HuH-7 (cell line): ENCODE data around the gene NFAM1.

Experiments used
- DNase-seq: peaks from one replicate; pipeline ENCODE4 v3.0.0; 2011; ENCODE audit warnings: low spot score

NFAM1 gene

GRCh38 chr22:42432020-42432596 lies at the start of gene NFAM1:
TSS of gene NFAM1 (minus strand) at chr22:42432403. CDS start at chr22:42432357, 46 bp downstream.
- no peak for DNase-seq

DNA sequence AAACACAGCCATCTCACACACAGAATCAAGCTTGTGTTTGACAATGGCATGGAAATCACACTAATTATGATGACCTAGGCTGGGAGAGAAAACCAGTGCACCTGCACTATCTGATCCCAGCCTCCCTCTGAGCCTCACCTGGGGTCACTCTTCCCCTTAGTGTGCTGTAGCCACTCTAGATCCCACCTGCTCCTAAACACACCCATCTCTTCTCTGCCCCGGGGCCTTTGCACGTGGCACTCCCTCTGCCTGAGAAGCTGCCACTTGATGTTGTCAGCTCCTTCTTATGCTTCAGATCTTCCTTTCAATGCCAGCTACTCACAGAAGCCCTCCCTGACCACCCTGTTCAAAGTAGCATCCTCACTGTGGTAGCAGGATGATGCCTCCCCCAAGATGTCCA lies 42.9 kb upstream of the NFAM1 start:
- DNase-seq: no peak

DNA sequence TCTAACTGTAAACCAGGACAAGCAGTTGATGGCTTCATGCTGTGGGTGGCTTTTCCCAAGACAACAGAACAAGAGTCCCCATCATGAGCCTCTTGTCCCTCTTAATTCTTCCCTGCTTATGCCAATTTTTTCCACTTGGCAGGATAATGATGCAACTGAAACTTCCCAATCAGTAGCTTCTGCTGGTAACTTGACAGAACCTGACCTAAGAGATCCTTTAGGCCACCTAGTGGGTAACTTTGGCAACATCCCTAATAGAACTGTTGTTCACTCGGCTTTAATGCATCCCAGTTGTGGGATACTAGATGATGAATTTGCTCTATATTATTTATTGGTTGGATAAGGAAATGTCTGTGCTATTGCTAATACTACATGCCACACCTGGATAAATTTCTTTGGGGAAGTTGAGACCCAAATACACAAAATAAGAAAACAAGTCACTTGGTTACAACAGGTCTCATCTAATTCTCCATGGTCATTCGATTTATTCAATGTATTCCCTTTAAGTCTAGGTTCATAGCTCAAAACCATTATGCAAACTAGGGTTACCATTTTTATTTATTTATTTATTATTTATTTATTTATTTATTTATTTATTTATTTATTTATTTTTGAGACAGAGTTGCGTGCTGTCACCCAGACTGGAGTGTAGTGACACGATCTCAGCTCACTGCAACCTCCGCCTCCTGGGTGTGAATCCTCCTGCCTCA lies 41.4 kb upstream of the NFAM1 start:
- peak; percentile 46 for DNase-seq

DNA sequence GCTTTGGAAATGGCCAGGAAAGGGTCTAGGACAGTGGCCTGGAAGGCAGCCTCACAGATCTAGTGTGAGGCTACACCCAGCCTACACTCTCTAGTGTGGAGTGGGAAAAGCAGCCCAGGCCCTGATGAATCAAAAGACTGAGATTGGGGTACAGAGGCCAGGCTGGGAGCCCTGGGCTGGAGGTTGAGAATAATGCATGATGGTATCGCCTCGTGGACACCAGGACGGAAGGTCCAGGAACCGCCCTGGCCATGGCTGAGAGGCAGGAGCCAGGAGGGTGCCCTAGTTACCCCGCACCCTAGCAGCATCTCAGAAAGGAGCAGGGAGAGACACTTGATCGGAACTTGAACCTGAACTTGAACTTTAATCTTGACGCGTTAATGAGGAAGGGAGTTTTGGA lies 40.5 kb upstream of the NFAM1 start:
- no peak for DNase-seq

DNA sequence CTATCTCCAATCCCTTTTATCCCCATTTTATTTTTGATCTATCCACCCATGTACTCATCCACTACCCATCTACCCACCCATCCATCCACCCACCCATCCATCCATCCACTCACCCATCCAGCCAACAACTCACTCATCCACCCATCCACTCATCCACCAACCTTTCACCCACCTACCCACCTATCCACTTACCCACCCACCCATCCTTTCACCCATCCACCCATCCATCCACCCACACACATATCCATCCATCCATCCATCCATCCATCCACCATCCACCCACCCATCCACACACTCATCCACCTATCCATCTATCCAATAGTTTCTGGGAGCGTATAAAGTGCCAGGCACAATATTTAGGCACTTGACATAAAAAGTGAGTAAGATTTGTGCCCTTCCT lies 39.2 kb upstream of the NFAM1 start:
- DNase-seq: no peak

DNA sequence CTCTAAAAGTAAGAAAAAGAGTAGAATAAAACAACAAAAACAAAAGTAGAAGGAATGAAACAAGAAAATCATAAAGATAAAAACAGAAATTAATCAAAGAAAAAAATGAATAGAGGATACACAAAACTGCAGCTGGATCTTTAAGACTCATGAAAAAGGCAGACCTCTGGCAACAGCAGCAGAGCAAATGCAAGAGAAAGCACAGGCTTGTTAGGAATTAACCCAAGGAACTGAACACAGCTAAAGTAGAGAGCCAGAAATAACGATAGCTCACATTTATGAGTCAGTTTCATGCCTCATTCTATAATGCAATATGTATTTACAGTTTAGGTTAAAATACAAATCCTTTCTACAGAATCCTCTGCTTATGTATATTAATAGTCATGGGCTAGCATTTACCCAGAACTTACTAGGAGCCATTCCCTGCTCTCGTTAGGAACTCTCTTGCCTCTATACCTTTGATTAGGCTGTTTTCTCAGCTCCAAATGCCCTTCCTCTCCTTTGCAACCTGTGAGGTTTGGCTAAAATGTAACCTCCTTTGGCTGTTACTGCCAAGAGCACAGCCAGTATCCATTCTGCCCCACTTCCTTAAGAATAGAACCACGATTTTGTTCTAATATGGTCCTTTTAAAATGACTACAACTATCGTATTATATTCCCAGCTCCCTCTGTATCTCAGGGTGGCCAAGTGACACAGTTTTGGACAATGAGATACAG lies 38.3 kb upstream of the NFAM1 start:
- DNase-seq: no peak

GRCh38 chr22:42468841-42469240 lies 36.6 kb upstream of the NFAM1 start:
- no peak for DNase-seq

DNA sequence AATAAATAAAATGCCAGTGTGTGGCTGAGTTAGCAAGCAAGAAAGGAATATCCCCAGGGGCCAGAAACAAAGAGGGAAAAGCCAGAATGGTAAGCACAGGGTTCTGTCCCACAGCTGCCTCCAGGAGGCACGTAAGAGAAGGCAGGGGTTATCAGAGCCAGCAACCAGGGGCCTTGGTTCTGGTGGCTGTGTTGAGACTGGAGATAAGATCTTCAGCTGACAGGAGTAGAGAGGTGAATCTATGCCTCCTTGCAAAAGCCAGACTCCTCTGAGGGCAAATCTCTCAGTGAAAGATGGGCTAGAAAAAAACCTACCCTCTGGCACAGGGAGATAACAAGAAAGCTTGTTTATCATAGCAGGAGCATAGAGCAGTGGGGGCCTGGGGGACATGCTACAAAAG lies 29.8 kb upstream of the NFAM1 start:
- no peak for DNase-seq

DNA sequence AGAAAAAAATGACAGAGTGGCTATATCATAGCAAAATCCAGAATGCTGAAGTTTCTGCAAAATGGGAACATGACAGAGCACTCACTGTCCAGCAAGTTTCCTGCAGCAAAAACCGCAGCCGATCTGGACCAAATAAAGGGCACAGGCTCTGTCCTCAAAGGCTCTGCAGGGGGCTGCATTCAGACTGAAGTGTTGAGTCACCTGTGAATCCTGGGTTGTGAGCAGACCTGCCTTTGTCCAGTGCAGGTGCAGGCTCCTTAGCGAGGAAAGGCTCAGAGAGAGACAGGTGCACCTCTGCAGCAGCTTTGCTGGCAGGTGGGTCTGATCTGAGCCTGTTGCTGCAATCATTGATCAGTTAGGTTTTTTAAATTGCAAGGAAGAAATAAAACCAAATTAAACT lies 29.3 kb upstream of the NFAM1 start:
- no peak for DNase-seq

GRCh38 chr22:42459287-42460063 lies 27.3 kb upstream of the NFAM1 start:
- DNase-seq: peak; percentile 58

DNA sequence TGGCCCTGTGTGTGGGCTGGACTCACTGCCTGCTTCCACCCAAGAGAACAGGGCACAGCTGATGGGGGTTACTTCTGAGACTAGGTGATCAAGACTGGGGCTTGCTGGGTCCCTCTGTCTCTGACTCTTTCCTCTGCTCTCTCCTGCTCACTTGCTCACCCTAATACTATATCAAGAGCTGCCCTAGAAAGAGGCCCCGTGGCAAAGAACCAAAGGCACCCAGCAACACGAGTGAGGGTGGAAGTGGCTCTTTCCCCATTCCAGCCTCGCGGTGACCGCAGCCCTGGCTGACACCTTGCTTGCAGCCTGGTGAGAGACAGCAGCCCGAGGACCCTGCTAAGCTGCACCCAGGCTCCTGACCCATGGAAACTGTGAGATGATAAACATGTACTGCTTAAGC lies 20.7 kb upstream of the NFAM1 start:
- DNase-seq: no peak

GRCh38 chr22:42452456-42452855 lies 20.3 kb upstream of the NFAM1 start:
- no peak for DNase-seq

DNA sequence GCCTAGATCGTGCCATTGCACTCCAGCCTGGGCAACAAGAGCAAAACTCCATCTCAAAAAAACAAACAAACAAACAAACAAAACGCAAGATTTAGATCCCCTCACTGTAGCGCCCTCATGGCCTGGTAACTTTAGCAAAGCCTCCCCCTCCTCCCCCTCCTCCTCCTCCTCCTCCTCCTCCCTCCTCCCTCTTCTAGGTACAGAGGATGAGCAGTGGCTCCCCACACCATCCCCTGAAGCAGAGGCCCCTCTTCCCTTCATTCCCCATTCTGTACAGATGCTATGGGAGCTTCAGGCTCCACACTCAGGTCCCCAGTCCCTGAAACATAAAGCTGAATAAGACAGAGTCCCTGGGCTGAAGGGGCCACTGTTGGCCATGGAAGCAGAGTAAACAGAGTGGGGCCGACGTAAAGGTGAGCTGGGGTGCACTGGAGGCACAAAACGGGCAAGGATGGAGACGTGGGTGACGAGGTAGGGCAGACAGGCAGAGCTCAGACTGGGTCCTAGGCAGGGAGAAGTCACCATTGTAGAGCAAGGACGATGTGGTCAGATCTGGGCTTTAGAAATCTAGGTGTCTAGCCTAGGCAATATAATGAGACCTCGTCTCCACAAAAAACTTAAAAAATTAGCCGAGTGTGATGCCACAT lies 19.4 kb upstream of the NFAM1 start:
- DNase-seq: no peak

DNA sequence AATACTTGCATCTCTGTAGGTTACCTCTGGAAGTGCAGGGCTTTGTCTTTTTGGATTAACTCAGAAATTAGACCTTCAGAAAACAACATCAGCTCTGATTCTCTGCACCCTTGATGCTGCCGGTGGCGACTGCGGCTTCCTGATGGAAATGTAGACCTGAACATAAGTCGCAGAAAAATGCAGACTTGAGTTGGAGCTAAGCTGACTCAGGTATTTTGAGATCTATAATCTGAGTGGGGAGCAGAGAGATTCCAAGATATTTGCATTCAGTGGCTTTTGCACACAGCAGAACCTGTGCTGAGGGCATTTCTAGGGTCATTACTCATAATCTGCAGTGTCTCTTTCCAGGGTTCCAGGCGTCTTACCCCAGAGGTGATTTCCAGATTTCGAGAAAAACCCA lies 18.7 kb upstream of the NFAM1 start:
- no peak for DNase-seq

DNA sequence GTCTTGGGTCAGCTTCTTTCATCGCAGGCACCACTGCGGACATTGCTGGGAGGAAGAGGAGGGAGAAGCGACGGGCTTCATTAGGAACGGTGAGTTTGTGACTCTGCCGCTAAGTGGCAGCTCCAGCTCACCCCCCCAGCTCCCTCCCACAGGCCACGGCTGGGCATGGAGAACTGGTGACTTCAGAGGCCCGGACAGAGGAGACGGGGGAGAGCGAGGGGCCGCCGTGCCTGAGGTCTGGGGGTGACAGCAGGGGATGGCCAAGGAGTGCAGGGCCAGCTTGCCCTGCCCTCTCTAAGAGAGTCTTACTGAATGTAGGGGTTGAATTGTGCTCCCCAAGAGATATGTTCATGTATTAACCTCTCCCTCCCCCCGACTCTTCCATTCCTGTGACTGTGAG lies 13.9 kb upstream of the NFAM1 start:
- DNase-seq: no peak

- peak; percentile 97 for DNase-seq
Observed at GRCh38 chr22:42444077-42444904, 12.1 kb upstream of the NFAM1 start.

- no peak for DNase-seq
Observed at GRCh38 chr22:42443240-42444076, 11.3 kb upstream of the NFAM1 start.

- DNase-seq: no peak
Observed at GRCh38 chr22:42442748-42443147, 10.5 kb upstream of the NFAM1 start.

DNA sequence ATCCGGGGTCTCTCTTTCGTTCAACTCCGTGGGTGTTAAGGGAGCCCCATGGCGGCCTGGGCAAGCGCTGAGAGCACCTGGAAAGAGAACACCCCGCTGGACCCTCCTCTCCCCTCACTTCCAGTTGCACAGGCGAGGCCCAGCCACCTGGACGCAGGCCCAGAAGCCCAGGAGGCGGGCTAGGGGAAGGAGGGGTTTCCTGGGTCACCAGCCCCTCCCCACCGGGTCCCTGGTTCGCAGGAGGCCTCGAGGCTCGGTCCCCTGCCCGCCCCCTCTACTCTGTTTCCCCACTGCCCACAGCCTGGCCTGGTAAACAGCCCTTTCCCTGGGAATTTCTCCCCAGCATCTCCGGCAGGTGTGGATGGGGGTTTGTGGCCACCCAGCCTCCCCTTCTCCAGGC lies 8.5 kb upstream of the NFAM1 start:
- no peak for DNase-seq
